ENCODE results near the gene FGD2. TPM values are rescaled to one million over a fixed set of nuclear protein-coding genes. Genes with fewer than 3 reads are reported as not detected.

FGD2 gene
- total RNA-seq, 1 experiment from 2014 or later = 0.10 TPM

DNA sequence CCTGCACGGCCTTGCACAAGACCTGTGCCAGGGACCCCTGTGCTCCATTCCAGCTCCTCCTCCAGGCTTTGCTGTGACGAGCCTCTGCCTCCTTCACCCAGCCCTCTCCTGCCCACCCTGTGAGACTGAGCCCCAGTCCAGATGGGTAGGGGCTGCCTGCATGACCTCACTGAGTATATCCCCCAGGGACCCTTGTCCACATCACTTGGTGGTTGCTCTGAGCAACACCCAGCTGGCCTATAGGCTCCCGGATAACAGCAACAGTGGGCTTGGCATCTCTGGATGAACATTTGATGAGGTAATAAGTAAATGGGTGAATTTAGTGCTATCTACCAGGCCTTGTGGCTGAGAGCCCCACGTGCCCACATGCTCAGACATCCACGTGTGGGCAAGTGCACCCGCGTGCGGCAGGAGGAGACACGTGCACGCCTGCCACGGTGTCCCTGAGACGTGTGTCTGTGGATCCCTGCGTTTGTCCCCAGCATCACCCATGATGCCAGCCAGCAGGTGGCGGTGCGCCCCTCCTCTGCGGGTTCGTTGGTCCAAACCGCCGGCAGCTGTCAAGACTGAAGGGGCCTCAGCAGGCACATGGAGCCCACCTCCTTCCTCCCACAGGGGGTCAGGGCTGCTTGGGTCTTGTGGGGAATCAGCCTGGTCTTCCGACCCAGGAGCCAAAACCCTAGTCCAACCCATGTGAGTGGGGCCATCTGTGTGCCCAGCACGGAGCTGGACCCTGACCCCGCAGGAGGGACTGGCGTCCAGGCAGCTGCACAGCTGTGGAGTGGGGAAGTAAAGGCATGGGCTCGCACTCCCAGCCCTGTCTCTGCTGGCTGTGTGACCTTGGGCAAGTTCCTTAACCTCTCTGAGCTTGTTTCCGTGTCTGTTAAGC is 45.9 kb downstream of the FGD2 start:
- Histone ChIP-seq H3K9ac (ENCODE audit: low read length) (no peak overlapping the region), H2AFZ (ENCODE audit: low read depth, low read length, poor library complexity, severe bottlenecking) (peak overlapping the region; percentile 66), H3K36me3 (ENCODE audit: control insufficient read depth in 1 of 2, insufficient read depth in 2 of 2, low read length in 2 of 2) (no peaks in the 10 kb centered on the region), H4K20me1 (ENCODE audit: insufficient read depth) (no peaks in the 10 kb centered on the region), H3K9me2 (ENCODE audit: insufficient read depth) (no peaks in the 10 kb centered on the region), H3K27me3 (ENCODE audit: insufficient read depth, low read length) (no peaks in the 10 kb centered on the region), H3K9me3 (ENCODE audit: control insufficient read depth in 1 of 2, insufficient read depth in 1 of 2, low read depth in 1 of 2, low read length in 2 of 2) (no peaks in the 10 kb centered on the region), H3K27ac (ENCODE audit: low read depth, low read length) (no peak overlapping the region), H3K79me2 (ENCODE audit: insufficient read depth, low read length) (no peaks in the 10 kb centered on the region), H3K4me3 (replicated peaks in 1 of 2; ENCODE audit: low read depth in 1 of 2, low read length in 2 of 2) (no peak overlapping the region), H3K4me1 (ENCODE audit: control insufficient read depth in 1 of 2, insufficient read depth in 2 of 2, low read length in 2 of 2) (peaks cover 8 to 38% of the 10 kb centered on the region in 2 experiments), H3K4me2 (ENCODE audit: low read length) (peak overlapping the region; percentile 33)
- DNase-seq (ENCODE audit: low read depth, low spot score) (peak; percentile 44), ATAC-seq (peak; percentile 89)
- BruUV-seq (replicated peaks) = no TSS peak
- ChIA-PET POLR2A (interaction anchor here (1.3 kb wide), 2 partner anchors 120 to 121 kb away, joined by 4 to 5 read pairs; no protein-coding TSS in a partner anchor), CTCF (interaction anchor here (0.6 to 3.0 kb wide), 16 partner anchors 9 to 159 kb away, joined by 3 to 52 read pairs (median 5); partner anchors contain the start of gene PIM1), RAD21 (ENCODE audit: low non-redundant PET in 1 of 2, low total read pairs in 2 of 2, uncharacterized antibody in 2 of 2, unreplicated experiment in 2 of 2) (interaction anchor here (0.6 to 3.2 kb wide), 8 partner anchors 16 to 159 kb away, joined by 3 to 25 read pairs (median 5); partner anchors contain the start of gene PIM1 (in 2 of the 2))
- intact Hi-C loops (cut with micrococcal nuclease) = loop anchor here (1.0 kb wide), 3 partner anchors 33 to 159 kb away; no protein-coding TSS in a partner anchor
- TF ChIP-seq FOSL1 (IDR thresholded peaks at IDR 0.05; ENCODE audit: low read depth) = no peak
- TF ChIP-seq CTCF (IDR thresholded peaks at IDR 0.05 in 2 of 3, conservative IDR thresholded peaks at IDR 0.05 in 1 of 3; ENCODE audit: borderline replicate concordance in 1 of 3, insufficient read depth in 1 of 3, low read depth in 2 of 3, low read length in 2 of 3) = peak in 2 of 3 experiments; percentile 90 to 91; a peak in 4 of 6 replicates
- peak; percentile 19 for TF ChIP-seq YY1 (IDR thresholded peaks at IDR 0.05; ENCODE audit: extremely low read depth, insufficient replicate concordance, low read depth, low read length)
